Endothelial cell of umbilical vein (primary cell): ENCODE measurements around the gene MYCL. TPM values are rescaled to one million over a fixed set of nuclear protein-coding genes. Genes with fewer than 3 reads are reported as not detected.

Source experiments
- BruUV-seq: library from RNA; stranded (reverse); fragments of 400-500 nt; replicated peaks from 2 replicates; lab custom pipeline; 2021; lab: Mats Ljungman, UMichigan
- CTCF ChIA-PET: fragments of 300-600, 350-600 bp; sonication (Branson Sonifier 250); formaldehyde crosslinking; loops from one replicate; lab custom pipeline; 2021; ENCODE audit warnings: antibody characterized with exemption, inconsistent platforms; lab: Charles Lee
- POLR2A ChIA-PET: fragments of 300-600, 350-600 bp; sonication (Branson Sonifier 250); formaldehyde crosslinking; loops from one replicate; lab custom pipeline; 2021; ENCODE audit warnings: antibody characterized with exemption, inconsistent platforms; lab: Charles Lee
- DNase-seq: peaks from one replicate; pipeline ENCODE4 v3.0.0-alpha.2; 2011; ENCODE audit warnings: low read depth, low spot score
- FAIRE-seq: peaks from 2 replicates; lab custom pipeline; 2011; peaks lifted over from hg19 to GRCh38; lab: Jason Lieb, UNC
- H2AFZ ChIP-seq: 2 replicates; pipeline ENCODE4 v1.6.0; 2012; ENCODE audit warnings: low read depth, low read length, control low read depth, inconsistent platforms
- H3K27ac ChIP-seq: 2 replicates; pipeline ENCODE4 v1.5.1; 2011; ENCODE audit warnings: low read depth, mild to moderate bottlenecking, control low read depth, low read length, moderate library complexity; ENCODE audit not compliant: insufficient read depth
- H3K27me3 ChIP-seq, 2 experiments: 2 replicates each; pipeline versions ENCODE4 v1.6.0 to v1.6.1; 2011; ENCODE audit warnings: low read length in 2 of 2, mixed read lengths in 1 of 2; ENCODE audit not compliant: control insufficient read depth in 2 of 2, insufficient read depth in 2 of 2
- H3K36me3 ChIP-seq, 2 experiments: 2 replicates in 1 of 2; 3 replicates in 1 of 2; pipeline ENCODE4 v1.5.1; 2011; ENCODE audit warnings: low read length in 2 of 2, mild to moderate bottlenecking in 1 of 2, moderate library complexity in 1 of 2; ENCODE audit not compliant: control insufficient read depth in 2 of 2, insufficient read depth in 2 of 2; ENCODE audit errors: extremely low read depth in 1 of 2
- H3K4me1 ChIP-seq: 3 replicates; pipeline ENCODE4 v1.5.1; 2011; ENCODE audit warnings: mild to moderate bottlenecking, low read length; ENCODE audit not compliant: control insufficient read depth, insufficient read depth; ENCODE audit errors: extremely low read depth
- H3K4me2 ChIP-seq: 2 replicates; pipeline ENCODE4 v1.6.1; 2011; ENCODE audit warnings: low read length, control low read depth, mixed read lengths; ENCODE audit not compliant: insufficient read depth
- H3K4me3 ChIP-seq, 3 experiments: fragments of 200-600 bp in 1 of 3; sonication (generic), shearing (Covaris generic) in 1 of 3; replicated peaks in 1 of 3; 2 replicates each; pipeline ENCODE4 v1.5.1; 2011 to 2016; ENCODE audit warnings: control low read depth in 3 of 3, low read length in 3 of 3, mild to moderate bottlenecking in 2 of 3, inconsistent platforms in 1 of 3, low read depth in 1 of 3, moderate library complexity in 1 of 3; ENCODE audit not compliant: insufficient read depth in 1 of 3
- H3K79me2 ChIP-seq: 2 replicates; pipeline ENCODE4 v1.6.0; 2012; ENCODE audit warnings: low read length, inconsistent platforms; ENCODE audit not compliant: control insufficient read depth, insufficient read depth
- H3K9ac ChIP-seq: replicated peaks from 2 replicates; pipeline ENCODE3; 2011; ENCODE audit warnings: low read length, control low read depth; ENCODE audit not compliant: insufficient read depth; ENCODE audit errors: extremely low read depth
- H3K9me1 ChIP-seq: replicated peaks from 3 replicates; pipeline ENCODE4 v1.6.0; 2011; ENCODE audit warnings: mild to moderate bottlenecking, low read length; ENCODE audit not compliant: control insufficient read depth, insufficient read depth; ENCODE audit errors: extremely low read depth
- H3K9me3 ChIP-seq: replicated peaks from 2 replicates; pipeline ENCODE4 v1.5.1; 2012; ENCODE audit warnings: low read length, inconsistent platforms; ENCODE audit not compliant: control insufficient read depth, insufficient read depth
- H4K20me1 ChIP-seq: replicated peaks from 2 replicates; pipeline ENCODE3; 2011; ENCODE audit warnings: mild to moderate bottlenecking, low read length; ENCODE audit not compliant: control insufficient read depth, insufficient read depth; ENCODE audit errors: extremely low read depth
- EZH2 ChIP-seq: IDR thresholded peaks from 2 replicates; pipeline ENCODE4 v1.6.1; 2012; ENCODE audit warnings: borderline replicate concordance, low read depth, mild to moderate bottlenecking, moderate library complexity, low read length, inconsistent platforms; ENCODE audit not compliant: severe bottlenecking
- FOS ChIP-seq: IDR thresholded peaks from 2 replicates; pipeline ENCODE4 v1.6.1; 2011; ENCODE audit warnings: mild to moderate bottlenecking, low read length, moderate library complexity, borderline replicate concordance; ENCODE audit not compliant: insufficient read depth
- GATA2 ChIP-seq: IDR thresholded peaks from 2 replicates; pipeline ENCODE4 v1.7.0; 2011; ENCODE audit warnings: low read depth, mild to moderate bottlenecking, moderate library complexity, mixed read lengths, low read length; ENCODE audit not compliant: insufficient read length, insufficient read depth
- JUN ChIP-seq: IDR thresholded peaks from 2 replicates; pipeline ENCODE4 v1.6.1; 2011; ENCODE audit warnings: borderline replicate concordance, low read depth; ENCODE audit not compliant: insufficient read length, insufficient read depth
- MYC ChIP-seq: IDR thresholded peaks from one replicate; pipeline ENCODE4 v1.6.1; 2011; ENCODE audit warnings: mild to moderate bottlenecking, low read depth, low read length
- POLR2A ChIP-seq: IDR thresholded peaks from 2 replicates; pipeline ENCODE4 v1.6.1; 2012; ENCODE audit warnings: low read depth, mild to moderate bottlenecking, control low read depth, low read length
- POLR2AphosphoS5 ChIP-seq: IDR thresholded peaks from 2 replicates; pipeline ENCODE4 v1.6.1; 2012; ENCODE audit warnings: low read depth, mild to moderate bottlenecking, control low read depth, low read length, moderate library complexity; ENCODE audit not compliant: insufficient read depth
- dilution Hi-C: fragments of 300-500 bp; cut with MboI; formaldehyde crosslinking; loops from one replicate; pipeline ENCODE4 v1.15.0; 2019; ENCODE audit warnings: low sequenced_read_pairs; ENCODE audit not compliant: extremely low pct_ligation_motif_present
- intact Hi-C: fragments of 100-400 bp; cut with micrococcal nuclease; formaldehyde crosslinking; loops from one replicate; pipeline ENCODE4 v1.10.0; 2022
- polyA plus RNA-seq, 4 experiments: library from polyadenylated mRNA; depleted of rRNA in 3 of 4; stranded (reverse) in 3 of 4; unstranded in 1 of 4; fragments of >200 nt; gene quantifications; 2 replicates each; pipeline versions ENCODE4 v1.2.1 to v1.2.3, GENCODE V29; 2011 to 2012; ENCODE audit warnings: missing spikeins in 1 of 4
- total RNA-seq: library from RNA; stranded (reverse); gene quantifications from 2 replicates; pipeline ENCODE4 v1.2.3, GENCODE V29; 2021
- TF ChIP-seq, protein P1 (sequence below), 2 donors: IDR thresholded peaks; 1 replicate in 1 of 2; 2 replicates in 1 of 2; pipeline ENCODE4 v1.5.1; 2011; ENCODE audit warnings: low read length in 2 of 2, mild to moderate bottlenecking in 2 of 2, moderate library complexity in 2 of 2, control low read depth in 1 of 2, inconsistent platforms in 1 of 2, low read depth in 1 of 2; ENCODE audit not compliant: insufficient read depth in 1 of 2; ENCODE audit errors: extremely low read depth in 1 of 2
- TF ChIP-seq, protein P2 (sequence below): IDR thresholded peaks from 2 replicates; pipeline ENCODE4 v1.6.1; 2011; ENCODE audit not compliant: insufficient read depth, insufficient read length

MYCL gene
- total and polyA plus RNA-seq, 2 donors (not counting 3 experiments of a cell fraction or from before 2014, with no cell fraction given), result 1.3 to 2.1 TPM

DNA sequence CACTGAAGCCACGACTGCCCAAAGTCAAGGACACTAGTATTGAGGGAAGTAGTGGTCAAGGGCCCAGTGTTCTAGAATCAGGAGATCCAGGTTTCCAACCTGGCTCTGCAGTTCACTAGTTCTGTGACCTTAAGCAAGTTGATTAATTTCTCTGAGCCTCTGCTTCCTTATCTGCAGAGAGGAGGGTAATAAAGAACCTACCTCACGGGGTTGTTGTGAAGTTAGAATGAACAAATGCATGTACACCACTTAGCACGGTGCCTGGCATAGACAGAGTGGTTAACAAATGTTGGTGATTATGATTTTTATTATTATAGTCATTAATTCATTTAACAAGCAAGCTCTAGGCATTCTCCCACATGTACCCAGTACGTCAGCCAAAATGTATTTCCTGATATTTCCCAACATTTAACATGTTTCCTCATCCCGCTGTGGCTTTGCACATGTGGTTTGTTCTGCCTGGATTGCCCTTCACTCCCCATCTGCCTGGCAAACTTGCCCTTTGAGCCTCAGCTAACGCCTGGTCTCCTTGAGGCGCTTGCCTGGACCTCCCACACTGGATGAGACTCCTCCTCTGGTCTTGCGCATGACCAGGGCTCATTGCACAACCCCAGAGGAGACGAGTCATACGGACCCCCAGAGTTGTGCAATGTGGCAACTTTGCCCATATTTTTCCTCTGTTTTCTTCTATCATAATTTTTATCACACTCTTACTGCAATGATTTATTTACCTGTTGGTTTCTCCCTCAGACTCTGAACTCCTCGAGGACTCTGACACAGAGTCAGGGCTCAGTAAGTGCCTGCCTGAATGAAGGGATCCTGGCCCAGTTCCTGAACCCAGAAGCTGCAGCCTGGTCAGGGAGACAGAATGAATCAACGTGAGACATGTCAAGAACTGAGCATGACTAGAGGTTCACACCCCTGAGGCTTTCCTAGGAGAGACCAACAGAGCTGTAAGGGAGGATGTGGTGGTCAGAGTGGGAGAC is 32.5 kb upstream of the MYCL start:
- H3K4me3 ChIP-seq, result no peak overlapping the region
- H3K27ac ChIP-seq, result no peak overlapping the region
- CTCF ChIA-PET, result interaction anchor here (1.1 to 2.2 kb wide), 4 partner anchors 8 to 19 kb away, joined by 3 to 9 read pairs (median 4); no protein-coding TSS in a partner anchor
- no peaks in the 10 kb centered on the region for H3K9me1 ChIP-seq
- no peak overlapping the region for H3K4me2 ChIP-seq
- H4K20me1 ChIP-seq, result no peaks in the 10 kb centered on the region
- no peaks in the 10 kb centered on the region for H3K36me3 ChIP-seq
- no peaks in the 10 kb centered on the region for H3K79me2 ChIP-seq
- no peaks in the 10 kb centered on the region for H3K9me3 ChIP-seq
- DNase-seq, result no peak
- no peak overlapping the region for H2AFZ ChIP-seq
- dilution Hi-C loops (no loop called here), intact Hi-C loops (no loop called here)
- POLR2A ChIA-PET, result no interaction called here
- no TSS peak for BruUV-seq
- H3K9ac ChIP-seq, result no peak overlapping the region
- no peak for FAIRE-seq
- TF ChIP-seq POLR2A (no peak), FOS (no peak), POLR2AphosphoS5 (no peak), JUN (no peak), GATA2 (no peak), MYC (no peak), EZH2 (no peak)
- TF ChIP-seq, protein P1, sequence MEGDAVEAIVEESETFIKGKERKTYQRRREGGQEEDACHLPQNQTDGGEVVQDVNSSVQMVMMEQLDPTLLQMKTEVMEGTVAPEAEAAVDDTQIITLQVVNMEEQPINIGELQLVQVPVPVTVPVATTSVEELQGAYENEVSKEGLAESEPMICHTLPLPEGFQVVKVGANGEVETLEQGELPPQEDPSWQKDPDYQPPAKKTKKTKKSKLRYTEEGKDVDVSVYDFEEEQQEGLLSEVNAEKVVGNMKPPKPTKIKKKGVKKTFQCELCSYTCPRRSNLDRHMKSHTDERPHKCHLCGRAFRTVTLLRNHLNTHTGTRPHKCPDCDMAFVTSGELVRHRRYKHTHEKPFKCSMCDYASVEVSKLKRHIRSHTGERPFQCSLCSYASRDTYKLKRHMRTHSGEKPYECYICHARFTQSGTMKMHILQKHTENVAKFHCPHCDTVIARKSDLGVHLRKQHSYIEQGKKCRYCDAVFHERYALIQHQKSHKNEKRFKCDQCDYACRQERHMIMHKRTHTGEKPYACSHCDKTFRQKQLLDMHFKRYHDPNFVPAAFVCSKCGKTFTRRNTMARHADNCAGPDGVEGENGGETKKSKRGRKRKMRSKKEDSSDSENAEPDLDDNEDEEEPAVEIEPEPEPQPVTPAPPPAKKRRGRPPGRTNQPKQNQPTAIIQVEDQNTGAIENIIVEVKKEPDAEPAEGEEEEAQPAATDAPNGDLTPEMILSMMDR (IDR thresholded peaks at IDR 0.05; ENCODE audit: extremely low read depth in 1 of 2, insufficient read depth in 1 of 2, low read depth in 1 of 2, low read length in 2 of 2), result no peak
- TF ChIP-seq, protein P2, sequence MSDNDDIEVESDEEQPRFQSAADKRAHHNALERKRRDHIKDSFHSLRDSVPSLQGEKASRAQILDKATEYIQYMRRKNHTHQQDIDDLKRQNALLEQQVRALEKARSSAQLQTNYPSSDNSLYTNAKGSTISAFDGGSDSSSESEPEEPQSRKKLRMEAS, result no peak
- no peaks in the 10 kb centered on the region for H3K27me3 ChIP-seq
- no peaks in the 10 kb centered on the region for H3K4me1 ChIP-seq
